ENCODE results near the gene MYADML2. TPM values are rescaled to one million over a fixed set of nuclear protein-coding genes. Genes with fewer than 3 reads are reported as not detected.
A peak's percentile ranks its signal among the peaks of the same experiment; 100 is the strongest.

MYADML2 gene
- total and polyA plus RNA-seq, 2 experiments from 2014 or later: 0.70 to 1.7 TPM

DNA sequence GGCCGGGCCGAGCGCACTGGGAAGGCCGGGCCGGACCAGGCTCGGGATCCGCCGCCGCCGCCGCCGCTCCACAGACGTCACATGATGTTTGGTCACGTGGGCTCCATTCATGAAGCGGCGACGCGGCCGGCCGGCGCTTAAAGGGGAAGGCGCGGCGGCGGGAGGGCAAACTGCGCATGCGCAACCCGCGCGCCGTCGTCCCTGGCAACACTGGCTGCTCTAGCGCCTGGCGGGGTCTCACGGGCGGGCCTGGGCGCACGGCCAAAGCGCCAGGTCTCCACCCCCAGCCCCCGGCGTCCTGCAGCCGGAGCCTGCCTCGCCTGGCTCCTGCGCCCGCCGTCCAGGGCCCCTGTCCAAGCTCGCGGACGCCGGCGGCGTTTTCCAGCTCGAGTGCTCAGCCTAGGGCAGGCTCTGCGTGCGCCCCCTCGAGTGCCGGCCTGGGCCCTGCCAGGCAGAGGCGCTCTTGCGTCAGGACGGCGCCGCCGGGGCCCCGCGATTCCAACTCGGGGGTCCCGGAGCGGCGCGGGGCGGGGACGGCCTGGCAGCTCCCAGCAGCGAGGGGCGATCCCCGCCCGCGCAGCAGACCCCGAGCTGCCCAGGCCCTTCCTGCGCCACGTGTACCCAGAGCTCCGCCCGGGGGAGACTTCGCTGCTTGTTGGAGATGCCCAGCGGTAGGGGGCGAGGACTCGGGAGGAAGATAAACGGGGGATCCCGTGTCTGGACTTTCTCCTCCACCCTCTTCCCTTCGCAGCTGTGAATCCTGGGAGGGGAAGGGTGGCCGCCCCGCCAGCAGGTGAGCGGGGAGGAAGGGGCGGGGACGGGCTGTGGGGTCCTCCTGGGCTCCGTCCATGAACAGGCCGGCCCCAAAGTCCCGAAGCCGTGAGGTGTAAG, 19.1 kb downstream of the MYADML2 start, which contains the start of gene MAFG:
Gene MAFG, minus strand, starts transcription at position 83 of the 891 bp plus-strand sequence. CDS start 4,550 bp downstream, outside the sequence.
- TF ChIP-seq JUNB (IDR thresholded peaks at IDR 0.05; ENCODE audit: unreplicated experiment) (no peak), CREB1 (CRISPR knock-in tag; IDR thresholded peaks at IDR 0.05; ENCODE audit: low read depth) (peak; percentile 81), POLR2AphosphoS5 (IDR thresholded peaks at IDR 0.05; ENCODE audit: low read depth) (peak; percentile 64), EZH2phosphoT487 (IDR thresholded peaks at IDR 0.05; ENCODE audit: unreplicated experiment) (no peak)
- TF ChIP-seq, protein P1, sequence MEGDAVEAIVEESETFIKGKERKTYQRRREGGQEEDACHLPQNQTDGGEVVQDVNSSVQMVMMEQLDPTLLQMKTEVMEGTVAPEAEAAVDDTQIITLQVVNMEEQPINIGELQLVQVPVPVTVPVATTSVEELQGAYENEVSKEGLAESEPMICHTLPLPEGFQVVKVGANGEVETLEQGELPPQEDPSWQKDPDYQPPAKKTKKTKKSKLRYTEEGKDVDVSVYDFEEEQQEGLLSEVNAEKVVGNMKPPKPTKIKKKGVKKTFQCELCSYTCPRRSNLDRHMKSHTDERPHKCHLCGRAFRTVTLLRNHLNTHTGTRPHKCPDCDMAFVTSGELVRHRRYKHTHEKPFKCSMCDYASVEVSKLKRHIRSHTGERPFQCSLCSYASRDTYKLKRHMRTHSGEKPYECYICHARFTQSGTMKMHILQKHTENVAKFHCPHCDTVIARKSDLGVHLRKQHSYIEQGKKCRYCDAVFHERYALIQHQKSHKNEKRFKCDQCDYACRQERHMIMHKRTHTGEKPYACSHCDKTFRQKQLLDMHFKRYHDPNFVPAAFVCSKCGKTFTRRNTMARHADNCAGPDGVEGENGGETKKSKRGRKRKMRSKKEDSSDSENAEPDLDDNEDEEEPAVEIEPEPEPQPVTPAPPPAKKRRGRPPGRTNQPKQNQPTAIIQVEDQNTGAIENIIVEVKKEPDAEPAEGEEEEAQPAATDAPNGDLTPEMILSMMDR (conservative IDR thresholded peaks at IDR 0.05; ENCODE audit: low read depth in 2 of 2): peak; percentile 38 to 62
- TF ChIP-seq, protein P2, sequence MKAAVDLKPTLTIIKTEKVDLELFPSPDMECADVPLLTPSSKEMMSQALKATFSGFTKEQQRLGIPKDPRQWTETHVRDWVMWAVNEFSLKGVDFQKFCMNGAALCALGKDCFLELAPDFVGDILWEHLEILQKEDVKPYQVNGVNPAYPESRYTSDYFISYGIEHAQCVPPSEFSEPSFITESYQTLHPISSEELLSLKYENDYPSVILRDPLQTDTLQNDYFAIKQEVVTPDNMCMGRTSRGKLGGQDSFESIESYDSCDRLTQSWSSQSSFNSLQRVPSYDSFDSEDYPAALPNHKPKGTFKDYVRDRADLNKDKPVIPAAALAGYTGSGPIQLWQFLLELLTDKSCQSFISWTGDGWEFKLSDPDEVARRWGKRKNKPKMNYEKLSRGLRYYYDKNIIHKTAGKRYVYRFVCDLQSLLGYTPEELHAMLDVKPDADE (IDR thresholded peaks at IDR 0.05): no peak
- TF ChIP-seq, protein P3, sequence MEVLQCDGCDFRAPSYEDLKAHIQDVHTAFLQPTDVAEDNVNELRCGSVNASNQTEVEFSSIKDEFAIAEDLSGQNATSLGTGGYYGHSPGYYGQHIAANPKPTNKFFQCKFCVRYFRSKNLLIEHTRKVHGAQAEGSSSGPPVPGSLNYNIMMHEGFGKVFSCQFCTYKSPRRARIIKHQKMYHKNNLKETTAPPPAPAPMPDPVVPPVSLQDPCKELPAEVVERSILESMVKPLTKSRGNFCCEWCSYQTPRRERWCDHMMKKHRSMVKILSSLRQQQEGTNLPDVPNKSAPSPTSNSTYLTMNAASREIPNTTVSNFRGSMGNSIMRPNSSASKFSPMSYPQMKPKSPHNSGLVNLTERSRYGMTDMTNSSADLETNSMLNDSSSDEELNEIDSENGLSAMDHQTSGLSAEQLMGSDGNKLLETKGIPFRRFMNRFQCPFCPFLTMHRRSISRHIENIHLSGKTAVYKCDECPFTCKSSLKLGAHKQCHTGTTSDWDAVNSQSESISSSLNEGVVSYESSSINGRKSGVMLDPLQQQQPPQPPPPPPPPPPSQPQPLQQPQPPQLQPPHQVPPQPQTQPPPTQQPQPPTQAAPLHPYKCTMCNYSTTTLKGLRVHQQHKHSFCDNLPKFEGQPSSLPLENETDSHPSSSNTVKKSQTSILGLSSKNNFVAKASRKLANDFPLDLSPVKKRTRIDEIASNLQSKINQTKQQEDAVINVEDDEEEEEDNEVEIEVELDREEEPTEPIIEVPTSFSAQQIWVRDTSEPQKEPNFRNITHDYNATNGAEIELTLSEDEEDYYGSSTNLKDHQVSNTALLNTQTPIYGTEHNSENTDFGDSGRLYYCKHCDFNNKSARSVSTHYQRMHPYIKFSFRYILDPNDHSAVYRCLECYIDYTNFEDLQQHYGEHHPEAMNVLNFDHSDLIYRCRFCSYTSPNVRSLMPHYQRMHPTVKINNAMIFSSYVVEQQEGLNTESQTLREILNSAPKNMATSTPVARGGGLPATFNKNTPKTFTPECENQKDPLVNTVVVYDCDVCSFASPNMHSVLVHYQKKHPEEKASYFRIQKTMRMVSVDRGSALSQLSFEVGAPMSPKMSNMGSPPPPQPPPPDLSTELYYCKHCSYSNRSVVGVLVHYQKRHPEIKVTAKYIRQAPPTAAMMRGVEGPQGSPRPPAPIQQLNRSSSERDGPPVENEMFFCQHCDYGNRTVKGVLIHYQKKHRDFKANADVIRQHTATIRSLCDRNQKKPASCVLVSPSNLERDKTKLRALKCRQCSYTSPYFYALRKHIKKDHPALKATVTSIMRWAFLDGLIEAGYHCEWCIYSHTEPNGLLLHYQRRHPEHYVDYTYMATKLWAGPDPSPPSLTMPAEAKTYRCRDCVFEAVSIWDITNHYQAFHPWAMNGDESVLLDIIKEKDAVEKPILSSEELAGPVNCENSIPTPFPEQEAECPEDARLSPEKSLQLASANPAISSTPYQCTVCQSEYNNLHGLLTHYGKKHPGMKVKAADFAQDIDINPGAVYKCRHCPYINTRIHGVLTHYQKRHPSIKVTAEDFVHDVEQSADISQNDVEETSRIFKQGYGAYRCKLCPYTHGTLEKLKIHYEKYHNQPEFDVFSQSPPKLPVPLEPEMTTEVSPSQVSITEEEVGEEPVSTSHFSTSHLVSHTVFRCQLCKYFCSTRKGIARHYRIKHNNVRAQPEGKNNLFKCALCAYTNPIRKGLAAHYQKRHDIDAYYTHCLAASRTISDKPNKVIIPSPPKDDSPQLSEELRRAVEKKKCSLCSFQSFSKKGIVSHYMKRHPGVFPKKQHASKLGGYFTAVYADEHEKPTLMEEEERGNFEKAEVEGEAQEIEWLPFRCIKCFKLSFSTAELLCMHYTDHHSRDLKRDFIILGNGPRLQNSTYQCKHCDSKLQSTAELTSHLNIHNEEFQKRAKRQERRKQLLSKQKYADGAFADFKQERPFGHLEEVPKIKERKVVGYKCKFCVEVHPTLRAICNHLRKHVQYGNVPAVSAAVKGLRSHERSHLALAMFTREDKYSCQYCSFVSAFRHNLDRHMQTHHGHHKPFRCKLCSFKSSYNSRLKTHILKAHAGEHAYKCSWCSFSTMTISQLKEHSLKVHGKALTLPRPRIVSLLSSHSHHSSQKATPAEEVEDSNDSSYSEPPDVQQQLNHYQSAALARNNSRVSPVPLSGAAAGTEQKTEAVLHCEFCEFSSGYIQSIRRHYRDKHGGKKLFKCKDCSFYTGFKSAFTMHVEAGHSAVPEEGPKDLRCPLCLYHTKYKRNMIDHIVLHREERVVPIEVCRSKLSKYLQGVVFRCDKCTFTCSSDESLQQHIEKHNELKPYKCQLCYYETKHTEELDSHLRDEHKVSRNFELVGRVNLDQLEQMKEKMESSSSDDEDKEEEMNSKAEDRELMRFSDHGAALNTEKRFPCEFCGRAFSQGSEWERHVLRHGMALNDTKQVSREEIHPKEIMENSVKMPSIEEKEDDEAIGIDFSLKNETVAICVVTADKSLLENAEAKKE (CRISPR knock-in tag; IDR thresholded peaks at IDR 0.05): no peak
- Mint-ChIP-seq H3K27me3 (ENCODE audit: insufficient read depth, low read depth, poor library complexity) (peaks cover 26% of the 10 kb centered on the region), H3K4me1 (peaks cover 31% of the 10 kb centered on the region), H3K4me3 (peak within 1 kb of the TSS; percentile 85), H3K9me3 (no peaks in the 10 kb centered on the region), H3K36me3 (ENCODE audit: low read depth) (peaks cover 8% of the 10 kb centered on the region), H3K27ac (peak within 1 kb of the TSS; percentile 88)
- peak within 1 kb of the TSS; percentile 85 for H3K4me3 ChIP-seq
- peaks cover 10% of the 10 kb centered on the region; the same call in 1 of the 2 replicates for H3K27me3 ChIP-seq (ENCODE audit: insufficient read depth)
- DNase-seq (ENCODE audit: low spot score): peak; percentile 97
- H3K79me2 ChIP-seq (replicated peaks; ENCODE audit: insufficient read depth): peaks cover 40% of the 10 kb centered on the region
- ATAC-seq: peak; percentile 31
- peaks cover 26% of the 10 kb centered on the region; the same call in 1 of the 2 replicates for H3K4me1 ChIP-seq (ENCODE audit: insufficient read depth)
- H3K4me2 ChIP-seq: peak within 1 kb of the TSS; percentile 96
- no peaks in the 10 kb centered on the region for H3K36me3 ChIP-seq (ENCODE audit: insufficient read depth)
- no peaks in the 10 kb centered on the region for H3K9me2 ChIP-seq (ENCODE audit: insufficient read depth)
- H3F3A ChIP-seq (replicated peaks; ENCODE audit: low read depth): peaks cover 29% of the 10 kb centered on the region
- peak within 1 kb of the TSS; percentile 86 for H2AFZ ChIP-seq
- peaks cover 4% of the 10 kb centered on the region for H4K20me1 ChIP-seq (replicated peaks; ENCODE audit: insufficient read depth)
- peak within 1 kb of the TSS; percentile 92; the same call in 1 of the 2 replicates for H3K27ac ChIP-seq (ENCODE audit: low read depth)

All from GM23338 (cell line).